ENCODE data around the gene LPCAT1.

The LPCAT1 gene

GRCh38 chr5:1514027-1514818 is 9.5 kb downstream of the LPCAT1 start:
- no peak overlapping the region for H3K4me3 ChIP-seq (replicated peaks; ENCODE audit: low read depth, low read length)
- TF ChIP-seq CTCF (IDR thresholded peaks at IDR 0.05; ENCODE audit: low read length, missing control alignments) = no peak
- no peak for DNase-seq (ENCODE audit: low read depth)

- DNase-seq (ENCODE audit: low read depth) = no peak
- no peak overlapping the region for H3K4me3 ChIP-seq (replicated peaks; ENCODE audit: low read depth, low read length)
- TF ChIP-seq CTCF (IDR thresholded peaks at IDR 0.05; ENCODE audit: low read length, missing control alignments) = no peak
Observed at GRCh38 chr5:1513326-1514026, 10.3 kb downstream of the LPCAT1 start.

- no peak for TF ChIP-seq CTCF (IDR thresholded peaks at IDR 0.05; ENCODE audit: low read length, missing control alignments)
- no peak for DNase-seq (ENCODE audit: low read depth)
- H3K4me3 ChIP-seq (replicated peaks; ENCODE audit: low read depth, low read length) = no peak overlapping the region
Observed at GRCh38 chr5:1512541-1513291, 11.0 kb downstream of the LPCAT1 start.

DNA sequence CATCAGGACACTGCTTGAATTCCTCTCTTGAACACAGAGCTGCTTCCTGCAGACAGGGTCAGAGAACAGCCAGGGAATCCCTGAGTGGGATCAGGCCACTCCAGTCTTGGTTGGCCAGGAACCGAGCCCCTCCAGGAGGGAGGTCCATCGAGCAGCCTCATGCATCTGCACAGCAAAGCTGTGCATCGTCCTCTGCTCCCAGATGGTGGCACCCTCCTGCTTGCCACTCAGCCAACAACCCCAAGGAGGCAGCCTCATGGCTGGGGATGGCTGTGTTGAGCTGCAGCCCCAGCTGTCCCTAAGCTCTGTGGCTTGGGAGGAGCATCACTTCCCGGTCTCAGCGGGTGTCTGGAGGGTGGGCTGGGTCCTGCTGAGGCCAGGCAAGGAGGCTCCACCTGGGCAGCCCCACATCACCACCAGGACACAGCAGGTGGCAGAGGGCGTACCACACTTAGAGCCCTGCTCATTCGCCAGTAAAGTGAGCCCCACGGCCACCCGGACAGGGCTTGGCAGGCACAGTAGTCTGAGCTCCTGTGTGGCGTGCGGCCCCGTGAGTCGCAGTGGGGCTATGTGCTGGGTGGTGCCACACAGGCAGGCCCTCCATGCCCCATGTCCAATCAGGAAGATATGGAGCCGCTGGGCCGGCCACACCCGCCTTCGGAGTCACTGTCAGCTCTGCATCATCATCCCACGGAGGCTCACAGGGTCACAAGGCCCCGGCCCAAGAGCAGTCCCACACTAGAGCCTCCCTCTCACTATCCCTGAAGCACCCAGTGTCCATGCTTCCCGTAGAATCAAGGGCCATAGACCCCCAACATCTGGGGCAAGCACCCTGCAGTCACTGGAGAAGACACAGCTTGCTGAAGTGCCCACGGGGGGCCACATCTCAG is 11.9 kb downstream of the LPCAT1 start:
- DNase-seq (ENCODE audit: low read depth) = peak; percentile 35
- no peak overlapping the region for H3K4me3 ChIP-seq (replicated peaks; ENCODE audit: low read depth, low read length)
- peak; percentile 42 for TF ChIP-seq CTCF (IDR thresholded peaks at IDR 0.05; ENCODE audit: low read length, missing control alignments)

- no peak for DNase-seq (ENCODE audit: low read depth)
Observed at GRCh38 chr5:1511048-1511447, 12.7 kb downstream of the LPCAT1 start.

More at GRCh38 chr5:1511048-1511447, 12.7 kb downstream of the LPCAT1 start:
- no peak overlapping the region for H3K4me3 ChIP-seq (replicated peaks; ENCODE audit: low read depth, low read length)
- TF ChIP-seq CTCF (IDR thresholded peaks at IDR 0.05; ENCODE audit: low read length, missing control alignments) = no peak
